Central memory CD4-positive, alpha-beta T cell (primary cell): ENCODE measurements around the gene FAM53B.

Experiments used
- DNase-seq: peaks from one replicate; pipeline ENCODE4 v3.0.0; 2022

The FAM53B gene

DNA sequence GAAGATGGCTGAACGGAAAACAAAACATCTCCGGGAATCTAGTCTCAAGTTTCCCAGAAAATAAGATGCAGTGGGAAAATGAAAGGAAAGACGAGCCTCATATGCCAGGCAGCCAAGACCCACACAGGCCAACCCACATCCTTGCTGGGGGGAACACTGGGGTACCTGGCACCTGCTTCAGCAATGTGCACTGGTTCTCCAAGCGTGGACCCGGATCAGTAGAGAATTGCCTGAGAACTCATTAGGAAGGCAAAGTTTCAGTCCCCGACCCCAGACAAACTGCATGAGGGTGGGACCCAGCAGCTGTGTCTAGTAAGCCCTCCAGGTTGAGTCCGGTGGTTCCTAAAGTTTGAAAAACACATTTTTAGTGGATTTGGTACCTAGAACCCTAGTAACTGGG is 18.4 kb downstream of the FAM53B start:
- DNase-seq: no peak

DNA sequence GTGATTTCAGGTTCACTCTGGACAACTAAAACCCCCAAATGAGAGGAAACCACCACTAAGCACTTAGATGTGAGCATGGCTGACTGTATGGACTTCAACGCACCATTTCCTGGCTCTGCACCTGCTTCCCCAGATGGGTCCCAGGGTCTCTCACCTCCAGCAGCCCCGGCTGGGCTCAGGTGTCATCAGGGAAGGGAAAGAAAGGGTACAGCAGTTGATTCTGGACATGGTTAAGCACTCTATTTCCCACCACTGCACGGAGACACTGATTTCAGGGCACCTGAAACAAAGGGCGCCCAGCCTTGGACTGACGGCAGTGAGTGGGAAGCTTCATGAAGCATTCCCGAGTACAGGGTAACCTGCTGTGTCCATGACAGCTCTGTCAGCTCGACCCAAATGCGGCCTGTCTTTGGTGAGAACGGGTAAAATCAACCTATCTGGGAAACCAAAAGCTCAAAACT is 19.0 kb downstream of the FAM53B start:
- no peak for DNase-seq

DNA sequence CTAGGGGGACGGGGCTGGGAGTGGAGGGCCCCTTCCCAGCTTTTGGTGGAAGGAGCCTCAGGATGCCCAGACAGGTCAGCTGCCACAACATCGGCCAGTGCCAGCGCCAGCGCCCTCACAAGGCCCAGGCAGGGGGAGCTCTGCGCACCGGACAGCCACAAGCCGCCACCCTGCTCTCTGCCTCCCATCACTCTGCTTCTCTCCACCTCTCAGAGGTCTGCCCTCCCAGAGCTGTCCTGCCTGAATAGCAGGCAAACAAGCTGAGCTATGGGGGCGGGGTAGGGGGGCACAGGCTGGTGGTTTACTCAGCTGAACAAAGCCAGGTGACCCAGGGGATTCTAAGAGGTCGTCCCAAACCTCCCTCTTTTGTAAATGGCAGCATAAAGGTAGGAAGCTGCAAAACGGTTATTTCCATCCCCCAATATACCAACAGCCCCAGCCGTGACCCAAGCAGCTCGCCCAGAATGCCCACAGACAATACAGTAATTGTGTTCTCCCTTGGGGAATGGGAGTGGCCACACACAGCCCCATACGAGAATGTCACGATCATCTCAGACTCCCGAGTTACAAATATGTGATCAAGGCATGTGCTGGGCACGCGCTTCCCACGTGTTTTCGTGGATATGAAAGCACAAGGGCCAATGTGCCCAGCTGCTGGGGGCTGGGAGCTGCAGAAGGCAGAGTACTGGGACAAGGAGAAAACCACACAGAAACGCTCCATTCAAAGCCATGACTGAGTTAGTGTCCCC is 19.7 kb downstream of the FAM53B start:
- no peak for DNase-seq

DNA sequence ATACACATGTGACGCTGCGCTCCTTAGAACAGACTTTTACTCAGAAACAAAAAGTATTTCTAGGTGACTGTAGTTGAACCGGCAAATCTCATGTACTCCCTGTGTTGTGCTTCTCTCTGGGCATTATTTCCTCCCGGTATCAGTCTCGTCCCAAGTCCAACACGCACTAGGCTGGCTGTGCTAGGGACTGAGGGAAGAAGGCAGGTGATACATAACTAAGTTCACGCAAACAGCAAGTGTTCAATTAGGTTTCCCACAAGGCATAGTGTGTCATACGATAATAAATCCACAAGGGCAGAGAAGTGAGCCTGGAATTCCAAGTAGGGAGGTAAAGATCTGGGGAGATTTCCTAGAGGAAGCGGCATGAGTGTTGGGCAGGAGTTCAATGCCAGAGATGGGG is 20.4 kb downstream of the FAM53B start:
- no peak for DNase-seq

DNA sequence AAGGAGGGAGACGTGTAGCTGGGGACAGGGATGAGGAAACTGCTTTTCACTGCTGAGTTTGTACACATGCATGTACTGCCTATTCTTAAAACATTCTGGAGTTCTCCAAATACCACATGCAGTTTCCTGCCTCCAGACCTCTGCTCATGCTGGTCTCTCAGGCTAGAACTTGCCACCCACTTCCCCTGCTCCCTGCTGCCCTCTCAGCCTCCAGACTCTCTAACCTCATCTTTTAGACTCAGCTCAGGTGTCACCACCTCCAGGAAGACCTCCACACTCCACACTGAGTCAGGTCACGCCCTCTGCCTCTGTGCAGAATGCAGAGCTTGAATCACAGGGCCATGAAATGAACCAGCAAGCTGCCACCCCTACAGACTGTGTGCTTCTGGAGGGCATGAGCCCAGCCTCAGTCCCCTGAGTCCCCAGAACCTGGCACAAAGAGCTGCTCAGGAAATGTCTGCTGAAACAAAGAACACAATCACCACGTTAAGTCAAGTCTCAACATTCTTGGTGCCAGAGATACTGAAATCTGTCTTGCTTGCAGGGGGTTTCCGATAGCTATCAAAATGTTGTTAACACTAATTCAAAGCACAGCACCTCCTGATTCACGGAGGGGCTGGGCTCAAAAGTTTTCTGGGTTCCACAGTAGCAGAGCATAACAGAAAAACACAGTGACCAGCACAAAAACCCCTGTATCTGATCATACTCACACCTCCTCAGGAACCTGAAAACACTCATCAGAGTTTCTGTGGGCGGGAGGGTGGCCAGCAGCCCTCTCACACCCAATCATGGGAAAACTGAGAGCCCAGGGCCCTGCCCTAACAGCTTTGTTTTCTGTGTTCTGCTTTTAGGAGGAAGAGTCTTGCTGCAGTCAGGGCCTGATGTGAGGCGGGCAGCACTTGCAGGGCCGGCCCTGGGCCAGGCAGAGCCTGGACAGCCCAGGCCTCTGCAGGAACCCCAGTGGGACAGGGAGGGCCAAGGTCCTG is 21.1 kb downstream of the FAM53B start:
- DNase-seq: peak; percentile 50

DNA sequence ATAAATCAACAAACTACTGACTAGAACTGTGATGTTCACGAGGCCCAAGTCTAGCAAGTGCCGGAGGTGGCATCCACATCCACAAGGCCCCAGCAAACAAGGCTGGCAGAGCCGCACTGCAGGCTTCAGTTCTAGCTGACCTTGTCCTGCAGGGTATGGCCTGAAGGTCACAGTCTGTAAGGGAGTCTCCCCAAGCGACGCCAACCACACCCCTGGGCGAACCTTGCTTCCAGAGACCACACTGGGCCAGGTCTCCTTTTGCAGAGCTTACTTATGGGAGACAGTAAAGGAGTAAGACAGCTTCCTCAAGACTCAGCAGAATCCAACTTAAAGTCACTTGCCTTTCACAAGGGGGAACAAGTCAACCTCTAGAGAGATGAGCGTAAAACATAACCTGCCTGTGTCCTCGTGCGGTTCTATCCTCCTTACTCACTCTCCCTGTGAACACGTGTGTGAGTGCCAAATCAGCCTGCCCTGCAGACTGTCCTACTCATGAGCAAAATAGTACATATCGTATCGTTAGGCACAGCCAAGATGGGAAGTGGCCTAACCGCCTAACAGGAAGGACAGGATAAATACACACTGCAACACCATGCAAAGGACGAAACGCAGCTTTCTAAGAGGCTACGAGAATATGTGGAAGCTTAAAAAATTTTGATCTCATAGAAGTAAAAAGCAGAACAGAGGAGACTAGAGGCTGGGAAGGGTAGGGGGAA is 22.7 kb downstream of the FAM53B start:
- no peak for DNase-seq

DNA sequence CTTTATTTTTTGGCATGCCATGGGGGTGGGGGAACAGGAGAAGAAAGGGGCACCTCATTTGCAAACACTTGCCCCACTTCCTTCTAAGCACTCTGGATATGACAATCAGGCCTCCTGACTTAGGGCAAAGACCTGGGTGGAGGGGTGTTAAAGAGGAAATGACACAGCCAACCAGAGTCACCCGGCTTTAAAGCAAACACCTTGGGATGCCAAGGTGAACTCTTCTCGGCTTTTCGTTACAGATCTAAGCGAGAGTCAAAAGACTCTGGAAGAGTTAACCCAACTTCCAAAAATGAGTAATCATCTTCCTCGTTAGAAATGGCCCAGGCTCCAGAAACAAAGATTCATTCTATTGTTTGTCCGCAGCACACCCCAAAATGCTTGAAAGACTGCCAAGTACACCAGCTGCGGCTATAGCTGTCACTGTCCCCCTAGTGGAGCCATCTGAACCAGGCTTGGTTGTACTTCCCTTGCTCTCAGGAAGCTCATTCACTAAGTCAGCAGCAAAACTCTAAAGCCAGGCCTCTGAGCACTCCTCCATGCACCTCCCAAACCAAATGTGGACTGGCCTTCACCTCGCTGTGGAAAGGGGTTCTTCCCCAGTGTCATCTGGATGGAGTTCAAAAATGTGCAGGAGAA is 24.8 kb downstream of the FAM53B start:
- peak; percentile 81 for DNase-seq

DNA sequence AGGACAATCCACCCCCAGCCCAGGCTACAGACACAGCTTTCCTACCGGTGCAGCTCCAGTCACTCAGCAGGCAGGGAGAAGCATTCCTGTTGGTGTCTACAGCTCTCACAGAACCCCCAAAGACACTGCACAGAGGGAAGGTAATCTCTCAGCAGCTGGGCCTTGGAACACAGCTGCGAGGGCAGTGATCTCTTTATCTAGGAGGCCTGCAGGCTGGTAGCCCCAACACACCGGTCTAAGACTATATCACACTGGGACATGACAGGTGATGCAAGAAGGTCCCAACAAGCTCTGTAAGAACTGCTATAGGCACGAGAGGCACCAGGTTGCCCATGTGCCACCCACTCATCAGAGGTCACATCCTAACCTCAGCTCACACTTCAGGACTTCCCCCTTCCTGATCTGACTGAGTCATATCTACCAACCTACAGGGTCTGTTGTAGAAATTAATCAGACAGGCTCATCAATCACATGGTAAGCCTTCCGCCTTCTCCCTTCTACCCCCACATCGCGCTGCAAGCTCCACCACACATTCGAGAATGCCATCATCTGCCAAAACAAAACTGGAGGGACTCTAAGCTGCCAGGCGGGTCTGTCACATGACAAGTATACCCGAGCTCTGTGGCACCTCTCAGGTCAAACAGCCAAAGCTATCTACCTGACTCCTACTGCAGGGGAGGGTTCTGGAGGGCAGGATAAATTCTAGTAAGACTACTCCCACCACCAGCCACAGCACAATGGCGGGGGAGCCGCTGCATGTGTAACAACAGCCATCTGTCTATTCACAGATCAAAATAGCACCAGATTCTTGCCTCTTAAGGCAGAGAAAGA is 26.1 kb downstream of the FAM53B start:
- peak; percentile 89 for DNase-seq

DNA sequence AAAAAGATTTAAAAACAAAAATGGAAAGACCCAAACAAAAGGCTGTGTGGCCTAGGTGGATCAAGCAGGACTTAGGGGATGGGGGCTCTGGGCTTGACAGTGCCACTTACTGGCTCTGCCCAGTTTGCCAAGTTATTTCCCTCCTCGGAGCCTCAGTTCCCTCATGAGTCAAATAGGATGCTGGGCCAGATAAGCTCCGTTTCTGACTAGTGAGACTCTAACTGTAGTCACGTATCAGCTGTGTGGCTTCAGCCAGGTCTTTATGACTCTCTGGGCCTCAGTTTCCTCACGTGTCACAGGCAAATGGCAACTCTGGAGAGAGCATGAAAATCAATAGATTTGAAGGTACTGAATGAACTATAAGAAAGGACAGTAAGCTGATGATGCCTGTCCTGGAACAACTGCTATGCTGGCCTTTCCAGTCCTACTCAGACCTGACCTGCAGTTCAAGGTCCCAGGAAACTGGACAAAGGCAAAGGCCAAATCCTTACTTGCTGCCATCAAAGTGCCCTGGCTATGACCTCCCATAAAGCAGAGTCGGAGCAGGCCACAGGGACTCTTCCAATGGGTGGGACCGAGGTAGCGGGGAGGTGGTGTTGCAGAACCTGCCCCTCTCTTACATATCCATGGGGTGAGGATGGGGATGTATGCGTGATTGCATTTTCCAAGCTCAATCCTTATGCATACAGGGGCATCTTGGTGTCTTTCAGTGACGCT is 27.0 kb downstream of the FAM53B start:
- DNase-seq: no peak

DNA sequence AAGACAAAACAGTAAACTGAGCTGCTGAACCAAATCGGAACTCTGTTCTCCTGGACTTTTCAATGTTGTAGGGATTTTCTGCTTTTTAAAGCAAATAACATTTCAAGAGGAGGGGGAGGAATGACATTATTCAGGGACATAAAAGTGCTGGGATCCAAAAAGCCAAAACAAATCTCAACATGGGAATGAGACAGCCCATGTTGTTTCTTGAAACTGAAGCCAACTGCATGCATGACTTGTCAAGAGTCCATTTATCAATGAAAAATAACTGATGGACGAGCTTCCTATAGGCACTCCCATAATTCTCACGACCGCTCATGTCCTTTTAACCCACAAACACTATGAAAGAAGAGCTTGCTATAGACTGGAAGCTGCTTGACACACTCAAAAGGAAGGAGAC is 27.8 kb downstream of the FAM53B start:
- no peak for DNase-seq

DNA sequence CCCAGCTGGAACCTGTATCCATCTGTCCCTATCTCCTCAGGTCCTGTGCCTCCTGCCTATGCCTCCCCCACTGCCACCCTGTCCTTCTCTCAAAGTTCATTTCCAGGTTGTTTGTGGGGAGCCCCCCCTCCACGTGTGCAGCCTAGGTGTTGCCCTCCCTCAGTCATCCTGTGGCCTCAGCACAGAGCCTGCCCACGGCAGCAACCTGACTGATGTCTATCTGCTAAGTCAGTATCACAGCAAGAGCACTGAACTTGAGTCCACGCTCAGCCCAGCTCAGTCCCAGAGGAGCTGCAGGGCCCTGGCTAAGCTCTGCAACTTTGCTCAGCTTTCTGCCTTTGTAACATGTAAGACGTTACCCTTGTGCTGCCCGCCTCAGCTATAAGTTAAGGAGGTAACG is 28.7 kb downstream of the FAM53B start:
- no peak for DNase-seq

DNA sequence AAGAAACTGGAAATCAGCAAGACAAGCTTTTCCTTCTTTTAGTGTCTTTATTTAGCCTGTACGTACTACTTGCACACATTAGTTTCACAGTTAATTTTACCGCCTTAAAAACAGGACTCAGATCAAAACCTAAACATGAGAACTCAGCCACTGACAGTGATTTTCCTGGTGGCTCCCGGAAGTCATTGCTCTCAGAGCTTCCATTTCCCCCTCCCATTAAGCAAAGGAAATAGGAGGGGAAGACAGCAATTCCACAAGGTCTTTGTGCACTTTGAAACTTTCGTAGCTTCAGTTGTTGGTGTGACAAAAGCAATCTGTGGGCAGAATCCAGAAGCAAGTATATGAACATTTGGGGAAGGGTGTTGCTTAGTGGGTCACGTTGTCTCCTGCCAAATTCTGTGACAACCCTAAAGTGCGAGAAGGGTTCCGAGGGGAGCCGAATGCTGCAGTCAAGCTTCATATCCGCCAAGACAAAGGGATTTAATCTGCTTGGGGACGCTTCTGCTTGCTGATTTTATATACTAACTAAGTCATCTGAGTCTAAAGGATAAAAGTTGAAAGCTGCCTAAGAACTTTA is 30.4 kb downstream of the FAM53B start:
- DNase-seq: no peak

DNA sequence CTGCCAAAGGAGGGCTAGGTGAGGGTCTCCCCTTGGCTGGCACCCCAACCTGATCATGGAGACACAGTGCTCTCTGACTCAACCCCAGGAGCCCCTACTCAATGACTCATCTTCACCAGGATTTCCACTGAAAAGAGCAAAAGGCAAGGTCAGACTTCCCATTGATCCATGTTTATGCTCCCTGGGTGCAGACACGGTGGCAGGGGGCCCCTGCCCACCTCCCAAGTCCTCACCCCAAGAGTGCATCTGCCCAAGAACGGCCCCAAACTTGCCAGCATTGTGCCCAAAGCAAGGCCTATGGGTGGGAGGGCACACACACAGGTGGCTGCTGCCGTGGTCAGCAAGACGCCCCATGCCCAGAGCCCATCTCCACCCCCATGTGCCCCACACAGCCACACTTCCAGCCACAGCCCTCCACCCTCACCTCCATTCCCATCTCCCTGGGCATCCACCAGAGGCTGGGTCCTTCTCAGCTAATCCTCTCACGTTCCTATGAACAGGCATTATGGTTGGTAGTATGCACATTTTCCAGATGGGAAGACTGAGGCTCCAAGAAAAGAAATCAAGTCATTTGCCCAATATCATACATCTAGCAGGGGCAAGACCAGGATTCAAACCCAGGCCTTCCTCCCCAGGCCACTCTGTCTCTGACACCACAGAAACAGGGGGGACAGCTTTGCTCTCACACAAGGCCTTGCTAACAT is 31.3 kb downstream of the FAM53B start:
- no peak for DNase-seq

DNA sequence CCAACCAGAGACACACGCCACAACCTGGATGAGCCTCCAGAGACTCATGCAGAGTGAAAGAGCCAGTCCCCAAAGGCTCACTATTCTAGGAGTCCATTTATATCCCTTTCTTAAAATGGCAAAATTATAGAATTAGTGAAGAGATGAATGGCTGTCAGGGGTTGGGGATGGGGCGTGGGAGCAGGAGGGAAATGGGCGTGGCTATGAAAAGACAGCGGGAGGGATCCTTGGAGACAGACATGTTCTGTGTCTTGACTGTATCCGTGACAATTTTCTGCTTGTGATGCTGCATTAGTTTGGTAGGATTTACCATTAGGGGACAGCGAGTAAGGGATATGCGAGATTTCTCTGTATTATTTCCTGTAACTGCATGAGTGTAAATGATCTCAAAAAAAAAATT is 33.0 kb downstream of the FAM53B start:
- DNase-seq: no peak

DNA sequence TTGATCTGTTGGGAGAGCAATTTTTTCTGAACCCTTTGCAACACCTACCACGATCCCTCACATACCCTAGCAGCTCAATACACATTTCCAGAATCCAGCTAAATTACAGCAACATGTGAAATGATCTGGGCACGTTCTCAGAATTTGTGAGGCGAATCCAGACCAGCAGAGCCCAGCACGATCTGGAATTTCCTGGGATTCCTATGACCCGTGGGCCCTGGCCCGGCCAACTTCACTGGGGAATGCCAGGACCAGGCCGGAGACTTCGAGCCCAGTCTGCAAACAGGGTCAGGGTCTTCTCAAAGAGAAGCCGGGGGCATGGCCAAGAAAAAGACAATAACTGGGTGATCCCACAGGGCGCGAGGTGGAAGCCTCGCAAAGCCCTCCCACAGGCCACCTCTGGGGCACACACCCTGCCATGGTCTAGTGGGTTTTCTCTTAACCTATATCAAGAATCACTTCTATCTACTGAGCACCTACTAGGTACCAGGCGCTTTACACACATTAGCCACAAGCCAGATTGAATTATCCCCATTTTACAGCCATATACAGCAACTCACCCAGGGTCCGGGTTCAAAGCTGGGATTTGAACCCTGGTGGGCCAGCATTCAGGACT is 33.8 kb downstream of the FAM53B start:
- DNase-seq: no peak

DNA sequence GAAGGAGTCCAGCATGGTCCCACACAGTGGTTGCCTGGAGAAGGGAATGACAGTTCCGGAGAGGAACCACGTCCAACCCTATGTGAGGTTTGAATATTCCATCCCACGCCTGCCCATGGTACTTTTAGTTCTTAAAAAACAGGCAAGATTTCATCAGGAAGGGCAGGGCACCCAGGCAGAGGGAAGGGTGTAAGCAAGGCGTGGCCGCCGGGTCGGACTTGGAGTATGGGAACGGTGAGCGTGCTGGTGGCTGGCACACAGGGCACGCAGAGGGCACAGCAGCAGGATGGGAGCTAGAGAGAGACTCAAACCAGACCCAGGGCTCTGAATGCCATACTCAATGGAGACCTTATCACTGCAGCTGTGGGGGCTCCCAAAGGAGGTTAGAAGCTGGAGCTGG is 34.3 kb downstream of the FAM53B start:
- no peak for DNase-seq

DNA sequence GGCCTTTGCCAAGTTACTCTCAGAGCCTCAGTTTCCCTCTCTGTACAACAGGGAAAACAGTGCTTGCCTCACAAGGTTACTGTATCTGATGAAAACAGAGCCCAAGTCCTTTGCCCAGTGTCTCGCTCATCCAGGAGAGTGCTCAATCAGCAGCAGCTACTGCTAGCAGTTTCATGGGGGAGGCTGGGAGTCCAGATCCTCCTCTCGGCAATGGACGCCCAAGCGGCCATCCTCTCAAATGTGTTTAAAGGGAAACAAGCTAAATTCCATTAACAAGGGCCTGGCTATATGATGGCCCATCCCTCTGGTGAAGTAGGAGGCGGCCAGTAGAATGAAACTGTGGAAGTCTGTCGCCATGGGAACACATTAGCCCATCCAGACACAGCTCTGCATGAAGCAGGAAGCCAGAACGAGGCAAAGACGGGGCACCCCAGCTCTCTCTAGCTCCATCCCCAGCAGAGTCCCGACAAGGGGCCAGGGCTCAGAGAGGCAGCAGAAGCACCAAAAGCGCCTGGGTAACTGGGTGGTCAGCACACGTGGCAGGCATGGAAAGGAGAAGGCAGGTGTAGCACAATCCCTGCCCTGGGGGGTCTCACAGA is 35.2 kb downstream of the FAM53B start:
- DNase-seq: no peak

DNA sequence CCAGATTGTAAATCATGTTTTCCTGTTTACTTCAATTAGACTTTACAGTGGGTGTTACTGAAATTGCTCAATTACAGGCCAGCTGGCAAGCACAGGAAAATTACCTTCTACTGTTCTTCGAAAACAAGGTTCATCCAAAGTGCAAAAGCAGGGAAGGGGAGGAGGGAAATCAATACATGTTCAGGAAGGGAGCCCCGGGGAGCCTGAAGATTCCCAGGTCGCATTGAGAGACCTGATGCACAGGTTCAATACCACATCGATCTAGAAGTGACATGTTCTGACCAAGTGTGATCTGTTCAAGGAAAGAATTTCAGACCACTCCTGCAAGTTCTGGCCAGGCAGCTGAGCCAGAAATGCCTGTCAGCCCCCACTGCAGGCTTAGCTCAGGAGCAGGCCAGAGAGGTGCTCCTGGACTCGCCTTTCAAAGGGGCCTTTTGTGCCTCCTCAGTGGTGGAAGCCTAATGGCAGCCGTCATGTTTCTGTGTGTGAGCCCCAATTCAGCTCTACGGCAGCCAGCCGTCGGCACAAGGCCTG is 35.9 kb downstream of the FAM53B start:
- no peak for DNase-seq

DNA sequence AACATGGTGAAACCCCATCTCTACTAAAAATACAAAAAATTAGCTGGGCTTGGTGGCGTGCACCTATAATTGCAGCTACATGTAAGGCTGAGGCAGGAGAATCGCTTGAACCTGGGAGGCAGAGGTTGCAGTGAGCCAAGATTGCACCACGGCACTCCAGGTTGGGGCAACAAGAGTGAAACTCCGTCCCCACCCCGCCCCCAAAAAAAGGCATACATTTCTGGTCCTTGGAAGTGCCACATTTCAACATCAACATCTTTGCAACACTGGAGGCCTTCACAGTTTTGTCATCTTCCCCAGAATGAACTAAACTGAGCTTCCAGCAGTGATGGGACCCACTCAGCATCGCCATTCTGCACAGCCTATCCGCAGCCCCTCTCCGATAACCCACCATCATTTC is 36.6 kb downstream of the FAM53B start:
- DNase-seq: no peak
